OCI-LY1 (cell line): Measurements from ENCODE around the gene NANP.
"Not testable (repeated sequence)": the region's sequence is repeated elsewhere in the genome, so short reads cannot be mapped to it uniquely, and the experiment has no call there.

Source experiments
- EZH2 ChIP-seq: fragments of 200-600 bp; sonication (generic), shearing (Covaris generic); IDR thresholded peaks from 2 replicates; pipeline ENCODE4 v1.8.0; 2017; ENCODE audit warnings: borderline replicate concordance, mixed run types, mild to moderate bottlenecking, antibody characterized with exemption, low read length, moderate library complexity, mixed read lengths
- TF ChIP-seq, protein P1 (sequence below): fragments of 200-600 bp; sonication (generic), shearing (Covaris generic); IDR thresholded peaks from 2 replicates; pipeline ENCODE4 v1.5.1; 2017; ENCODE audit warnings: mild to moderate bottlenecking, antibody characterized with exemption, low read length, moderate library complexity, mixed read lengths

GRCh38 chr20:25652866-25653265 lies 29.1 kb upstream of the NANP start:
- TF ChIP-seq, protein P1, sequence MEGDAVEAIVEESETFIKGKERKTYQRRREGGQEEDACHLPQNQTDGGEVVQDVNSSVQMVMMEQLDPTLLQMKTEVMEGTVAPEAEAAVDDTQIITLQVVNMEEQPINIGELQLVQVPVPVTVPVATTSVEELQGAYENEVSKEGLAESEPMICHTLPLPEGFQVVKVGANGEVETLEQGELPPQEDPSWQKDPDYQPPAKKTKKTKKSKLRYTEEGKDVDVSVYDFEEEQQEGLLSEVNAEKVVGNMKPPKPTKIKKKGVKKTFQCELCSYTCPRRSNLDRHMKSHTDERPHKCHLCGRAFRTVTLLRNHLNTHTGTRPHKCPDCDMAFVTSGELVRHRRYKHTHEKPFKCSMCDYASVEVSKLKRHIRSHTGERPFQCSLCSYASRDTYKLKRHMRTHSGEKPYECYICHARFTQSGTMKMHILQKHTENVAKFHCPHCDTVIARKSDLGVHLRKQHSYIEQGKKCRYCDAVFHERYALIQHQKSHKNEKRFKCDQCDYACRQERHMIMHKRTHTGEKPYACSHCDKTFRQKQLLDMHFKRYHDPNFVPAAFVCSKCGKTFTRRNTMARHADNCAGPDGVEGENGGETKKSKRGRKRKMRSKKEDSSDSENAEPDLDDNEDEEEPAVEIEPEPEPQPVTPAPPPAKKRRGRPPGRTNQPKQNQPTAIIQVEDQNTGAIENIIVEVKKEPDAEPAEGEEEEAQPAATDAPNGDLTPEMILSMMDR, result not testable (repeated sequence)
- TF ChIP-seq EZH2, result not testable (repeated sequence)
